Dendritic cell treated with granulocyte-macrophage colony-stimulating factor and Interleukin-4, amounts not matched to agents 40 ng/mL and 50 ng/mL, for 4 days (primary cell): Measurements from ENCODE around the gene MLLT11.
"Not testable (repeated sequence)": the region's sequence is repeated elsewhere in the genome, so short reads cannot be mapped to it uniquely, and the experiment has no call there.

Experiments used
- H3K27ac Mint-ChIP-seq: one replicate; pipeline ENCODE4 v1.8.0; 2022; ENCODE audit warnings: mild to moderate bottlenecking, mixed read lengths
- H3K27me3 Mint-ChIP-seq: one replicate; pipeline ENCODE4 v1.8.0; 2022; ENCODE audit warnings: mild to moderate bottlenecking, mixed read lengths
- H3K36me3 Mint-ChIP-seq: one replicate; pipeline ENCODE4 v1.8.0; 2022; ENCODE audit warnings: low read depth, mixed read lengths
- H3K4me1 Mint-ChIP-seq: one replicate; pipeline ENCODE4 v1.8.0; 2022; ENCODE audit warnings: low read depth, mixed read lengths
- H3K4me3 Mint-ChIP-seq: one replicate; pipeline ENCODE4 v1.8.0; 2022; ENCODE audit warnings: mild to moderate bottlenecking, moderate library complexity, mixed read lengths
- H3K9me3 Mint-ChIP-seq: one replicate; pipeline ENCODE4 v1.8.0; 2022; ENCODE audit warnings: mixed read lengths
- intact Hi-C: fragments of 100-400 bp; cut with micrococcal nuclease; formaldehyde crosslinking; loops from one replicate; pipeline ENCODE4 v1.15.0; 2022

Gene MLLT11

DNA sequence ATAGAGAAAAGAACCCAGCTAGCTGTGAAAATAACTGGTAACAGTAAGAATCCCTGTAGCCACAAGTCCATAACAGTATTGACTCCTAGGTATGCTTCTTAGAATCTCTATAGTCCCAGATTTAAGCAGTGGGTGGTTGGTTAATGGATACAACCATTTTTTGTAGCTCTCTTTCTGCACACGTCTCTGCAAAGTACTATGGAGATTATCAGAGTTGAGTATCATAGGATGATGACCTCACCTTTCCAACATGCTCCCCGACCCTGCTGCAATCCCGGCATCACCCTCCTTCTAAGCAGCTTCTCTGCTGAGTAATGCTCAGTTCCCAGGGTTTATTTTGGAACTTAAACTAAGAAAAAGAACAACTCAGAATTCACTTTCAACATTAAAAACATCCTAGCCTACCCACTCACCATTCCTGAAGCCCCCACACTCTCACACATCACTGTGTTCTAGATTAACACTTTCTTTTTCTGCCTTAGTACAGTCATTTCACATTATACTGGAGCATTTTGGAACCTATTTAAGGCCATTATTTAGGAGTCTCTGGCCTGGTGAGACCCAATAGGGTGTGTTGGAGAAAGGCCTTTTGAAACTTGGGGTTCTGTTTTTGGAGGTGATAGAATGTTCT, 2.7 kb downstream of the MLLT11 start:
- peaks cover 19% of the 10 kb centered on the region for H3K36me3 Mint-ChIP-seq
- no peak overlapping the region for H3K27ac Mint-ChIP-seq
- intact Hi-C loops, result no loop called here
- peaks cover 26% of the 10 kb centered on the region for H3K4me1 Mint-ChIP-seq
- no peaks in the 10 kb centered on the region for H3K27me3 Mint-ChIP-seq
- no peak overlapping the region for H3K4me3 Mint-ChIP-seq
- H3K9me3 Mint-ChIP-seq, result no peaks in the 10 kb centered on the region

DNA sequence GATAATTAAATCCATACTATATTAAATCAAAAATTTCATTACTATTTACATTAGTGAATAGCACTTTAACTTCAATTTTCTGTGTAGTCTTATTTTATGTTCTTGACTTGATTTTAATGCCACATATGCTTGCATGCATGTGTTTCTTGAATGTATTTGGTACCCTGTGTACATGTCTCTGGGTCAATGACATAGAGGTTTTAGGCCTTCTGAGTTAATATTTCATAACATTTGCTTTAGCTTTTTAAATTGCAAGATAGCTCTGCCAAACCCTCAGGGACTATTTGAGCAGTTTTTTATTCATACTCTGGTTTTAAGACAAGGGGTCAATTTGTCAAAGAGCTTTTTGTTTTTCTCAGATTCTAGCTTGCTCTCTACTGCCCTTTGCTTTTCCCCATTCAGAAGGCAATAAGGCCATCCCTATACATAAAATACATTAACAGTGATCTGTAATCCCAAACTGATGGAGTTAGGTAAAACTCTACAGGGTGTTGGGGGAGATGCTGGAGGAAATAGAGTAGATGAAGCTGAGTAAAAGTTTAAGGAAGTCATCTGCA, 5.0 kb downstream of the MLLT11 start:
- no peak overlapping the region for H3K4me3 Mint-ChIP-seq
- H3K27ac Mint-ChIP-seq, result no peak overlapping the region
- H3K27me3 Mint-ChIP-seq, result no peaks in the 10 kb centered on the region
- no peaks in the 10 kb centered on the region for H3K9me3 Mint-ChIP-seq
- intact Hi-C loops, result no loop called here
- H3K4me1 Mint-ChIP-seq, result peaks cover 13% of the 10 kb centered on the region
- H3K36me3 Mint-ChIP-seq, result peaks cover under 1% of the 10 kb centered on the region

DNA sequence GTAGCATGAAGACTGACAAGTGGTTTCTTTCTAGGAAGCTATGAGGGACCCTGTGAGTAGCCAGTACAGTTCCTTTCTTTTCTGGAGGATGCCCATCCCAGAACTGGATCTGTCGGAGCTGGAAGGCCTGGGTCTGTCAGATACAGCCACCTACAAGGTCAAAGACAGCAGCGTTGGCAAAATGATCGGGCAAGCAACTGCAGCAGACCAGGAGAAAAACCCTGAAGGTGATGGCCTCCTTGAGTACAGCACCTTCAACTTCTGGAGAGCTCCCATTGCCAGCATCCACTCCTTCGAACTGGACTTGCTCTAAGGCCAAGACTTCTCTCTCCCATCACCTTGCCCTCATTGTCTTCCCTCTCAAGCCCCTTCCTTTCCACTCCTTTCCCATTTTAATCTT, 7.0 kb downstream of the MLLT11 start:
- Mint-ChIP-seq H3K27me3 (no peaks in the 10 kb centered on the region), H3K4me1 (peaks cover 6% of the 10 kb centered on the region), H3K9me3 (no peaks in the 10 kb centered on the region), H3K27ac (no peak overlapping the region), H3K36me3 (peaks cover 11% of the 10 kb centered on the region), H3K4me3 (no peak overlapping the region)
- intact Hi-C loops, result no loop called here

DNA sequence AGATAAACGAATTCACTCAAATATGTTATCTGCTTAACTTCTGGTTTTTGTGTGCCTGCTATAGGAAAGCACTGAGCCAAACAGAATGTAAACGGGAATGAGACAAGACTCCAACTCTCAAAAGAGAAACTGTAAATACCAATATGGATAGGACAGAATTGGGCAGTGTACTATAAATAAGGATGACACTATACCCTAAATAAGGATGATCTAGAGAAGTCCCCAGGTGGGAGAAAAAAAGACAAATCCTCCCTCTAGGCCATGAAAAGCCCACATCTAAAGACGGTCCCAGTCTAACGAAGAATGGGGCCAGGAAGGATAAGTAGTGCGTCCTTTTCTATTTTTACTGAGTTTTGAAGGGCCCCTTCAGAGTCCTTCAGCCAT, 8.9 kb downstream of the MLLT11 start:
- Mint-ChIP-seq H3K4me1 (peaks cover 6% of the 10 kb centered on the region), H3K27ac (no peak overlapping the region), H3K9me3 (no peaks in the 10 kb centered on the region), H3K36me3 (peaks cover 24% of the 10 kb centered on the region), H3K27me3 (no peaks in the 10 kb centered on the region), H3K4me3 (peak overlapping the region; percentile 13)
- intact Hi-C loops, result no loop called here

DNA sequence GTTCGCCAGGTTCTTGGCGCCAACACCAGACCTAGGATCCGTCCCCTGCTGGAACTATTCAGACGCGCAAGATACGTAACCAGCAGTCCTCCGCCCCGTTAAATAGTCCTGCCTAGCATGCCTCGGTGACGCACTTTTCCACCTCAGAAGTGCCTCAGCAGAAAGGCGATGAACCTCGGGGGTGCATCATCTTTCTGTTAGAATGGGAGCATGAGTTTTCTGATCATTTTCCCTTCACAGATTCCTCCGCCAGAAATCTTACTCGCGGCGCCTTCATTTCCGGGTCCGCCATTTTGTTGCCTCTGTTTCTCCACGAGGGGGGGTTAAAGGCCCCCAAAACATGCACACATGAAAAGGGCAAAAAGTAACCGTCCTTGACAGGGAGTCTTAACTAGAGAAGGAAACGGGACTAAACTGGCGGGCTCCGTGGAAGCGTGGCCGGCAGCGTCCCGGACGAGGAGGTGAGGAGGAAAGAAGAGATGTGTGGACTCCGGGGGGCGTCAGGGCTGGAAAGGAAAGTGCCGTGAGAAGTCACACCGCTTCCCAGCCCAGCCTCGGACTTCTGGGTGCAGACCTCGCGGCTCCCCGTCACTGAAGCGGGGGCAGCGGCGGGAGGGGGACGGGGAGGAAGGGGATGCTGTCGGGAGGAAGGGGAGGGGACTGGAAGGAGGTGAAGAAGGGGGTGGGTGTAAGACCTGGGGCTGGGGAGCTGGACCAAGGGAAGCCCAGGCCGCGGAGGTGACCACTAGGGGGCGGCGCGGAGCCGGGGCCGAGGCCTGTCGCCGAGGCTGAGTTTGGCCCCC, 10.5 kb downstream of the MLLT11 start, which contains the start of gene GABPB2:
GABPB2 (plus strand) TSS at position 288 of the 803 bp plus-strand sequence. CDS start 17,429 bp downstream, outside the sequence.
- Mint-ChIP-seq H3K4me1 (peaks cover 6% of the 10 kb centered on the region), H3K9me3 (no peaks in the 10 kb centered on the region), H3K36me3 (peaks cover 37% of the 10 kb centered on the region), H3K27me3 (no peaks in the 10 kb centered on the region), H3K4me3 (peak within 1 kb of the TSS; percentile 98), H3K27ac (peak within 1 kb of the TSS; percentile 100)
- intact Hi-C loops, result no loop called here

DNA sequence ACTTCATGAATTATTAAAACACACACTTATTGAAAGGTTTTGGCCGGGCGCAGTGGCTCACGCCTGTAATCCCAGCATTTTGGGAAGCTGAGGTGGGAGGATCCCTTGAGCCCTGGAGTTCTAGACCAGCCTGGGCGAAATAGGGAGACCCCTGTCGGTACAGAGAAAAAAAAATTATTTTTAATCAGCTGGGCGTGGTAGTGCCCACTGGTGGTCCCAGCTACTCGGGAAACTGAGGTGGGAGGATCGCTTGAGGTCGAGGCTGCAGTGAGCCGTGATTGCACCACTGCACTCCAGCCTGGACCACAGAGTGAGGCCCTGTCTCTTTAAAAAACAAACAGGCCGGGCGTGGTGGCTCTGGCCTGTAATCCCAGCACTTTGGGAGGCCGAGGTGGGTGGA, 12.0 kb downstream of the MLLT11 start:
- intact Hi-C loops, result no loop called here
- no peaks in the 10 kb centered on the region for H3K27me3 Mint-ChIP-seq
- peaks cover 41% of the 10 kb centered on the region for H3K36me3 Mint-ChIP-seq
- peaks cover 6% of the 10 kb centered on the region for H3K4me1 Mint-ChIP-seq
- H3K27ac Mint-ChIP-seq, result peak overlapping the region; percentile 100
- no peaks in the 10 kb centered on the region for H3K9me3 Mint-ChIP-seq
- H3K4me3 Mint-ChIP-seq, result no peak overlapping the region

DNA sequence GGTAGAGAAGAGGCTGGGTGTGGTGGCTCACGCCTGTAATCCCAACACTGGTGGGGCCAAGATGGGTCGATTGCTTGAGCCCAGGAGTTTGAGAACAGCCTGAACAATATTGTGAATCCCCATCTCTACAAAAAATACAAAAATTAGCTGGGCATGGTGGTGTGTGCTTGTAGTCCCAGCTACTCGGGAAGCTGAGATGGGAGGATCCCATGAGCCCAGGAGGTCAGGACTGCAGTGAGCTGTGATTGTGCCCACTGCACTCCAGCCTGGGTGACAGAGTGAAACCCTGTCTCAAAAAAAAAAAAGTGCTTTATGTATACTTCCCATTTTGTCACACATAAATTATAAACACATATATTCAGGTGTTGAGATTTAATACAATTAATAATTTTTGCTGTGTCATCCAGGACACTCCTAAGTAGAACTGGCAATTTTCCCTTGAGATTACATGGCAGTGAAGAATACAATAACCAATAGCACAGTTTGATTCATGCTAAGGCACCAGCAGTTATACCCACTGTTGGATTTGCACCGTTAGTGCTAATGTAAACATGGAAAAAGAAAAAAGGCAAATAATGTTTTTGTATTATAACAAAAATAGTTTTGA, 25.9 kb downstream of the MLLT11 start:
- H3K27ac Mint-ChIP-seq, result no peak overlapping the region
- peaks cover 18% of the 10 kb centered on the region for H3K36me3 Mint-ChIP-seq
- peaks cover 9% of the 10 kb centered on the region for H3K4me1 Mint-ChIP-seq
- no peaks in the 10 kb centered on the region for H3K27me3 Mint-ChIP-seq
- intact Hi-C loops, result no loop called here
- no peak overlapping the region for H3K4me3 Mint-ChIP-seq
- H3K9me3 Mint-ChIP-seq, result no peaks in the 10 kb centered on the region

DNA sequence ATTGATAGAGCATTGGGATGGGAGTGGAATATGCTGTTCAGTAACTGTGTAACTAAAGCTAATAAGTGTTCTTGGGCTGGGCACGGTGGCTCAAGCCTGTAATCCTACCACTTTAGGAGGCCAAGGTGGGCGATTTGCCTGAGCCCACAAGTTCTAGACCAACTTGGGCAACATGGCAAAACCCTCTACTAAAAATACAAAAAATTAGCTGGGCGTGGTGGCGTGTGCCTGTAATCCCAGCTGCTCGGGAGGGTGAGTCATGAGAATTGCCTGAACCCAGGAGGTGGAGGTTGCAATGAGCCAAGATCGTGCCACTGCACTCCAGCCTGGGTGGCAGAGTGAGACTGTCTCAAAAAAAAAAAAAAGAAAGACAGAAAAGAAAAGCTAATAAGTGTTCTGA, 37.2 kb downstream of the MLLT11 start:
- intact Hi-C loops, H3K4me3 Mint-ChIP-seq, H3K27ac Mint-ChIP-seq, H3K4me1 Mint-ChIP-seq, H3K27me3 Mint-ChIP-seq, H3K9me3 Mint-ChIP-seq: not testable (repeated sequence)
- peaks cover 25% of the 10 kb centered on the region for H3K36me3 Mint-ChIP-seq

DNA sequence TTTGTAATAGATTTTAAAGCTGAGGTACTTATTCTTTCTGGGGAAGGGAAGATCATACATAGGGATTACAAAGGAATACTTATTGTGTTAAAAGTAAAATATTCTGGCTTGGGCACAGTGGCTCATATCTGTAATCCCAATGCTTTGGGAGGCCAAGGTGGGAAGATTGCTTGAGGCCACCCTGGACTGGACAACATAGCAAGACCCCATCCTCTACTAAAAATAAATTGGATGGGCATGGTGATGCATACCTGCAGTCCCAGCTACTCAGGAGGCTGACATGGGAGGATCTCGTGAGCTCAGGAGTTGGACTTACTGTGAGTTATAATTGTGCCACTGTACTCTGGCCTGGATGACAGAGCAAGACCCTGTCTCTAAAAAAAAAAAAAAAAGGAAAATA, 37.9 kb downstream of the MLLT11 start:
- H3K4me1 Mint-ChIP-seq, result no peaks in the 10 kb centered on the region
- intact Hi-C loops, result no loop called here

DNA sequence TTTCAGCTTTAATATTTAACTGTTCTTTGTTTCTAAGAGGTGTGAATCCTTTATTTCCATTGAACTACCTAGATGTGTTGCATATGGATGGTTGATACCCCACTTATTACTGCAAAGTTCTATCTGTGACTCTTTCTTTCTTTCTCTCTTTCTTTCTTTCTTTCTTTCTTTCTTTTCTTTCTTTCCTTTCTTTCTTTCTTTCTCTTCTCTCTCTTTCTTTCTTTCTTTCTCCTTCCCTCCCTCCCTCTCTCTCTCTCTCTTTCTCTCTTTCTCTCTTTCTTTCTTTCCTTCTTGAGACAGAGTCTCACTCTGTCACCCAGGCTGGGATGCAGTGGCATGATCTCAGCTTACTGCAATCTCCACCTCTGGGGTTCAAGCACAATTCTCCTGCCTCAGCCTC, 44.4 kb downstream of the MLLT11 start:
- H3K4me3 Mint-ChIP-seq, result no peak overlapping the region
- no peaks in the 10 kb centered on the region for H3K9me3 Mint-ChIP-seq
- H3K27ac Mint-ChIP-seq, result no peak overlapping the region
- intact Hi-C loops, result no loop called here
- peaks cover 38% of the 10 kb centered on the region for H3K36me3 Mint-ChIP-seq
- H3K27me3 Mint-ChIP-seq, result no peaks in the 10 kb centered on the region
- no peaks in the 10 kb centered on the region for H3K4me1 Mint-ChIP-seq

More for the DNA sequence above, 37.9 kb downstream of the MLLT11 start:
- no peaks in the 10 kb centered on the region for H3K9me3 Mint-ChIP-seq
- H3K4me3 Mint-ChIP-seq, result no peak overlapping the region
- peaks cover 24% of the 10 kb centered on the region for H3K36me3 Mint-ChIP-seq
- H3K27ac Mint-ChIP-seq, result no peak overlapping the region
- no peaks in the 10 kb centered on the region for H3K27me3 Mint-ChIP-seq

DNA sequence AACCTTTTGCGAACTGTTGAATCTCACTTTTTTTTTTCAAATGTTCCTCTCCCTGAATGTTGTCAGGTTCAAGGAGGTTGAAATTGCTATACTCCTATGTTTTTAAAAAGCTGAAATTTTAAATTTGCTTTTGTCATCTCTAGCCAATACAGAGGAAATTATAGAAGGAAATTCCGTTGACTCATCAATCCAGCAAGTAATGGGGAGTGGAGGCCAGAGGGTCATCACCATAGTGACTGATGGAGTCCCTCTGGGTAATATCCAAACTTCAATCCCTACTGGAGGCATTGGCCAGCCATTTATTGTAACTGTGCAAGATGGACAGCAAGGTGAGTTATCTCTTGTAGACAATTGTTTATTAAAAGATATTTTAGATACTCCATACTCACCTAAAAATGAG, 46.7 kb downstream of the MLLT11 start:
- intact Hi-C loops, result no loop called here
- H3K27me3 Mint-ChIP-seq, result no peaks in the 10 kb centered on the region
- H3K4me1 Mint-ChIP-seq, result no peaks in the 10 kb centered on the region
- H3K9me3 Mint-ChIP-seq, result no peaks in the 10 kb centered on the region
- H3K27ac Mint-ChIP-seq, result no peak overlapping the region
- H3K36me3 Mint-ChIP-seq, result peaks cover 39% of the 10 kb centered on the region
- H3K4me3 Mint-ChIP-seq, result no peak overlapping the region

DNA sequence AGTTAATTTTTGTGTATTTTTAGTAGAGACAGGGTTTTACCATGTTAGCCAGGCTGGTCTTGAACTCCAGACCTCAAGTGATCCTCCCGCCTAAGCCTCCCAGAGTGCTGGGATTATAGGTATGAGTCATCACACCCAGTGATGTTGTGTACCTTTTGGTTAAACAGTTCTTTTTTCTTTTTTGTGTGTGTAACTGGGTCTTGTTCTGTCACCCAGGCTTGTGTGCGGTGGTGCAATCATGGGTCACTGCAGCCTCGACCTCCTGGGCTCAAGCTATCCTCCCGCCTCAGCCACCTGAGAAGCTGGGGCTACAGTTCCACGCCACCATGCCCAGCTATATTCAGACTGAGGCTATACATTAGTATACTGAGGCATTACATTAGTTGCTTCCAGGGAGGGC, 48.1 kb downstream of the MLLT11 start:
- Mint-ChIP-seq H3K27me3 (no peaks in the 10 kb centered on the region), H3K4me1 (no peaks in the 10 kb centered on the region), H3K4me3 (no peak overlapping the region), H3K36me3 (peaks cover 33% of the 10 kb centered on the region), H3K9me3 (no peaks in the 10 kb centered on the region), H3K27ac (no peak overlapping the region)
- intact Hi-C loops, result no loop called here

DNA sequence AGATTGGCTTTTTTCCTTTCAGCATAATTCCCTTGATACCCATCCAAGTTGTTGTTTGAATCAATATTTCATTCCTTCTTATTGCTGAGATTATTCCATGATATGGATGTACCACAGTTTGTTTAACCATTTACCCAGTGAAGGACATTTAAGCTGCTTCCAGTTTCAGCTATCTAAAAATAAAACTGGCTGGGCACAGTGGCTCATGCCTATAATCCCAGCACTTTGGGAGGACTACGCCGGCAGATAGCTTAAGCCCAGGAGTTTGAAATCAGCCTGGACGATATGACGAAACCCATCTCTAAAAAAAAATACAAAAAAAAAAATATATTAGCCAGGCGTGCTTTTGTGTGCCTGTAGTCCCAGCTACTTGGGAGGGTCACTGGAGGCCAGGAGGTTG, 53.7 kb downstream of the MLLT11 start:
- no peaks in the 10 kb centered on the region for H3K9me3 Mint-ChIP-seq
- peaks cover 27% of the 10 kb centered on the region for H3K36me3 Mint-ChIP-seq
- no peak overlapping the region for H3K27ac Mint-ChIP-seq
- intact Hi-C loops, result no loop called here
- H3K4me3 Mint-ChIP-seq, result no peak overlapping the region
- H3K27me3 Mint-ChIP-seq, result no peaks in the 10 kb centered on the region
- no peaks in the 10 kb centered on the region for H3K4me1 Mint-ChIP-seq
